CD14-positive monocyte (primary cell): ENCODE data around the gene MTSS2. TPM values are rescaled to one million over a fixed set of nuclear protein-coding genes. Genes with fewer than 3 reads are reported as not detected.

Source experiments
- DNase-seq, 3 donors: peaks; one replicate each; pipeline ENCODE4 v3.0.0-alpha.2; 2011 to 2022
- H2AFZ ChIP-seq: 2 replicates; pipeline ENCODE4 v1.6.0; 2012; ENCODE audit warnings: mild to moderate bottlenecking, low read depth, low read length, inconsistent platforms; ENCODE audit not compliant: insufficient read depth, poor library complexity, severe bottlenecking
- H3K27ac ChIP-seq, 2 donors: 1 replicate in 1 of 2; 2 replicates in 1 of 2; pipeline ENCODE4 v1.5.1; 2012 to 2013; ENCODE audit warnings: low read length in 2 of 2, control low read depth in 1 of 2, inconsistent platforms in 1 of 2, low read depth in 1 of 2, mild to moderate bottlenecking in 1 of 2
- H3K27me3 ChIP-seq, 2 donors: one replicate each; pipeline versions ENCODE4 v1.6.0 to v1.6.1; 2011 to 2013; ENCODE audit warnings: low read length in 2 of 2; ENCODE audit not compliant: control insufficient read depth in 2 of 2, insufficient read depth in 2 of 2
- H3K36me3 ChIP-seq, 2 donors: replicated peaks in 1 of 2; 1 replicate in 1 of 2; 2 replicates in 1 of 2; pipeline versions ENCODE4 v1.5.1 to v1.6.1; 2012 to 2013; ENCODE audit warnings: low read length in 2 of 2, control low read depth in 1 of 2, inconsistent platforms in 1 of 2, mild to moderate bottlenecking in 1 of 2; ENCODE audit not compliant: insufficient read depth in 2 of 2, control insufficient read depth in 1 of 2
- H3K4me1 ChIP-seq, 2 donors: 1 replicate in 1 of 2; 2 replicates in 1 of 2; pipeline versions ENCODE4 v1.5.1 to v1.6.1; 2012 to 2013; ENCODE audit warnings: low read length in 2 of 2, control low read depth in 1 of 2, inconsistent platforms in 1 of 2, mild to moderate bottlenecking in 1 of 2, moderate library complexity in 1 of 2; ENCODE audit not compliant: insufficient read depth in 2 of 2, control insufficient read depth in 1 of 2
- H3K4me2 ChIP-seq: replicated peaks from 2 replicates; pipeline ENCODE3; 2012; ENCODE audit warnings: low read length, moderate library complexity, mild to moderate bottlenecking; ENCODE audit not compliant: poor library complexity, severe bottlenecking; ENCODE audit errors: extremely low read depth
- H3K4me3 ChIP-seq, 3 experiments: fragments of 200-600 bp in 1 of 3; sonication (generic) in 1 of 3; replicated peaks in 1 of 3; 1 replicate in 2 of 3; 2 replicates in 1 of 3; pipeline ENCODE4 v1.5.1; 2011 to 2013; ENCODE audit warnings: low read length in 3 of 3, mild to moderate bottlenecking in 3 of 3, control low read depth in 2 of 3, low read depth in 2 of 3, inconsistent platforms in 1 of 3, moderate library complexity in 1 of 3
- H3K79me2 ChIP-seq: 2 replicates; pipeline ENCODE4 v1.6.0; 2012; ENCODE audit warnings: mild to moderate bottlenecking, control low read depth, inconsistent platforms, low read length, moderate library complexity; ENCODE audit not compliant: insufficient read depth
- H3K9ac ChIP-seq: 2 replicates; pipeline ENCODE4 v1.6.0; 2017; ENCODE audit warnings: low read length, mild to moderate bottlenecking; ENCODE audit not compliant: insufficient read depth, poor library complexity, severe bottlenecking
- H3K9me3 ChIP-seq, 2 donors: replicated peaks in 1 of 2; 1 replicate in 1 of 2; 2 replicates in 1 of 2; pipeline versions ENCODE4 v1.5.1 to v1.6.1; 2012 to 2013; ENCODE audit warnings: low read length in 2 of 2, control low read depth in 1 of 2; ENCODE audit not compliant: control insufficient read depth in 1 of 2, insufficient read depth in 1 of 2
- H4K20me1 ChIP-seq: 2 replicates; pipeline ENCODE4 v1.6.0; 2012; ENCODE audit warnings: mild to moderate bottlenecking, low read length, control low read depth, moderate library complexity; ENCODE audit not compliant: insufficient read depth
- H3K27ac Mint-ChIP-seq, 7 donors: one replicate each; pipeline ENCODE4 v1.8.0; 2020; ENCODE audit warnings: mild to moderate bottlenecking in 7 of 7, mixed read lengths in 7 of 7, moderate library complexity in 6 of 7, inconsistent platforms in 2 of 7
- H3K27me3 Mint-ChIP-seq, 3 donors: one replicate each; pipeline ENCODE4 v1.8.0; 2021 to 2022; ENCODE audit warnings: low read depth in 3 of 3, mild to moderate bottlenecking in 3 of 3, mixed read lengths in 3 of 3, moderate library complexity in 3 of 3, inconsistent platforms in 1 of 3
- H3K36me3 Mint-ChIP-seq, 2 donors: one replicate each; pipeline ENCODE4 v1.8.0; 2020; ENCODE audit warnings: mixed read lengths in 2 of 2, inconsistent platforms in 1 of 2, mild to moderate bottlenecking in 1 of 2
- H3K4me1 Mint-ChIP-seq: one replicate; pipeline ENCODE4 v1.8.0; 2020; ENCODE audit warnings: mild to moderate bottlenecking, mixed read lengths
- H3K4me3 Mint-ChIP-seq, 2 donors: one replicate each; pipeline ENCODE4 v1.8.0; 2020; ENCODE audit warnings: mild to moderate bottlenecking in 2 of 2, mixed read lengths in 2 of 2, moderate library complexity in 1 of 2
- H3K9me3 Mint-ChIP-seq, 7 donors: one replicate each; pipeline ENCODE4 v1.8.0; 2020 to 2022; ENCODE audit warnings: mixed read lengths in 7 of 7, mild to moderate bottlenecking in 6 of 7, moderate library complexity in 6 of 7, inconsistent platforms in 2 of 7
- WGBS: methylation state at CpG from one replicate; pipeline ENCODE4 v1.1.5; 2013; ENCODE audit warnings: missing lambda C conversion rate; ENCODE audit not compliant: insufficient coverage; 5-methylcytosine and 5-hydroxymethylcytosine counted together
- intact Hi-C, 2 donors: fragments of 100-400 bp; cut with micrococcal nuclease; formaldehyde crosslinking; loops; one replicate each; pipeline versions ENCODE4 v1.15.0 to v1.15.1; 2023
- polyA plus RNA-seq, 3 donors: library from polyadenylated mRNA; depleted of rRNA in 1 of 3; unstranded in 2 of 3; stranded (reverse) in 1 of 3; fragments of 300-500 nt in 2 of 3; fragments of >200 nt in 1 of 3; fragmentation: Illumina TruSeq in 2 of 3; gene quantifications; 1 replicate in 2 of 3; 2 replicates in 1 of 3; pipeline ENCODE4 v1.2.3, GENCODE V29; 2012 to 2021
- TF ChIP-seq, protein P1 (sequence below): fragments of 200-600 bp; IDR thresholded peaks from one replicate; pipeline ENCODE4 v1.8.0; 2022; ENCODE audit warnings: antibody characterized with exemption, mild to moderate bottlenecking

Gene MTSS2
- polyA plus RNA-seq, 3 donors = 1.5 TPM; not detected in 2

DNA sequence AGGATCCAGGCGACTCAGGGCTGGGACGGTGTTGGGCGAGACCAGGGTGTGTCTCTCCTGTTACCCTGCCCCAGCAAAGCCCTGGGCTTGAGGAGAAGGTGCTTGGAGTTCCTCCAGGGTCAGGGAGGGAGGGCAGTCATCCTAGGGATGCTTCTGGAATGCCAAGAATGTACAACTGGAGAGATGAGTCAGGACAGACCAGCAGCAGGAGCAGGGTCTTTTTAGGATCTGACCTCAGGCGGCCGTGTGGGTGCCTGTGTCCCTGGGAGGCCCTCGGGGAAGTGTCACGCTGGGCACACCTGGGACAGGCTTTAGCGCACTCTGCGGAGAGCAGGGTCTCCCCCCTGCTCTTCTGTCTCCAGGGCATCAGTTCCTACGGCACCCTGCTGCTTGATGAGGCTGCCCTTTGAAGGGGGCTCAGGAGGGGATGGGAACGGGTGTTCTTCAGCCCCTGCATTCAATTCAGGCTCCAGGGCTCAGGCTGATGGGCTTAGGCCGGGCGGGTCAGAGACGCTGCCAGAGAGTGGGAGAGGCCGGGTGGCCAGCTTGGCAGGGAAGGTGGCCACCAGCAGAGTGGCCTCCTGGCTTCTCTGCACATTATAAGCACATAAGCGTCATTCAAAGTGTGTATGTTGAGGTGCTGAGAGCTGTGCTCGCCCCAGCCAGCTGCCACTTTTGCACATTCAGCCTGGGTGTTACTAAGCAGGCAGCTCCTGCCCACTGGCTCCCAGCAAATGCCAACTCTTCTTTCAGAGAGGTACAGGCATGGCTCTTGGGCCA is 8.4 kb upstream of the MTSS2 start:
- Histone ChIP-seq H3K4me1 (peaks cover 15 to 18% of the 10 kb centered on the region in 2 donors), H3K36me3 (peaks cover 37 to 65% of the 10 kb centered on the region in 2 donors), H3K79me2 (no peaks in the 10 kb centered on the region), H3K4me3 (no peak overlapping the region), H3K9ac (no peak overlapping the region), H3K27ac (no peak overlapping the region), H2AFZ (no peak overlapping the region), H3K4me2 (no peak overlapping the region), H3K9me3 (no peaks in the 10 kb centered on the region), H4K20me1 (peaks cover 6% of the 10 kb centered on the region), H3K27me3 (no peaks in the 10 kb centered on the region)
- Mint-ChIP-seq H3K9me3 (peaks cover 0 to 1% (median 0%) of the 10 kb centered on the region in 7 donors), H3K27ac (no peak overlapping the region), H3K4me1 (peaks cover 15% of the 10 kb centered on the region), H3K27me3 (peaks cover 0 to 1% (median 0%) of the 10 kb centered on the region in 3 donors), H3K4me3 (no peak overlapping the region), H3K36me3 (peaks cover 26 to 63% of the 10 kb centered on the region in 2 donors)
- TF ChIP-seq, protein P1, sequence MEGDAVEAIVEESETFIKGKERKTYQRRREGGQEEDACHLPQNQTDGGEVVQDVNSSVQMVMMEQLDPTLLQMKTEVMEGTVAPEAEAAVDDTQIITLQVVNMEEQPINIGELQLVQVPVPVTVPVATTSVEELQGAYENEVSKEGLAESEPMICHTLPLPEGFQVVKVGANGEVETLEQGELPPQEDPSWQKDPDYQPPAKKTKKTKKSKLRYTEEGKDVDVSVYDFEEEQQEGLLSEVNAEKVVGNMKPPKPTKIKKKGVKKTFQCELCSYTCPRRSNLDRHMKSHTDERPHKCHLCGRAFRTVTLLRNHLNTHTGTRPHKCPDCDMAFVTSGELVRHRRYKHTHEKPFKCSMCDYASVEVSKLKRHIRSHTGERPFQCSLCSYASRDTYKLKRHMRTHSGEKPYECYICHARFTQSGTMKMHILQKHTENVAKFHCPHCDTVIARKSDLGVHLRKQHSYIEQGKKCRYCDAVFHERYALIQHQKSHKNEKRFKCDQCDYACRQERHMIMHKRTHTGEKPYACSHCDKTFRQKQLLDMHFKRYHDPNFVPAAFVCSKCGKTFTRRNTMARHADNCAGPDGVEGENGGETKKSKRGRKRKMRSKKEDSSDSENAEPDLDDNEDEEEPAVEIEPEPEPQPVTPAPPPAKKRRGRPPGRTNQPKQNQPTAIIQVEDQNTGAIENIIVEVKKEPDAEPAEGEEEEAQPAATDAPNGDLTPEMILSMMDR = no peak
- 96% methylated on average over 12 of the region's 17 CpGs for WGBS
- intact Hi-C loops = no loop called here
- no peak for DNase-seq

DNA sequence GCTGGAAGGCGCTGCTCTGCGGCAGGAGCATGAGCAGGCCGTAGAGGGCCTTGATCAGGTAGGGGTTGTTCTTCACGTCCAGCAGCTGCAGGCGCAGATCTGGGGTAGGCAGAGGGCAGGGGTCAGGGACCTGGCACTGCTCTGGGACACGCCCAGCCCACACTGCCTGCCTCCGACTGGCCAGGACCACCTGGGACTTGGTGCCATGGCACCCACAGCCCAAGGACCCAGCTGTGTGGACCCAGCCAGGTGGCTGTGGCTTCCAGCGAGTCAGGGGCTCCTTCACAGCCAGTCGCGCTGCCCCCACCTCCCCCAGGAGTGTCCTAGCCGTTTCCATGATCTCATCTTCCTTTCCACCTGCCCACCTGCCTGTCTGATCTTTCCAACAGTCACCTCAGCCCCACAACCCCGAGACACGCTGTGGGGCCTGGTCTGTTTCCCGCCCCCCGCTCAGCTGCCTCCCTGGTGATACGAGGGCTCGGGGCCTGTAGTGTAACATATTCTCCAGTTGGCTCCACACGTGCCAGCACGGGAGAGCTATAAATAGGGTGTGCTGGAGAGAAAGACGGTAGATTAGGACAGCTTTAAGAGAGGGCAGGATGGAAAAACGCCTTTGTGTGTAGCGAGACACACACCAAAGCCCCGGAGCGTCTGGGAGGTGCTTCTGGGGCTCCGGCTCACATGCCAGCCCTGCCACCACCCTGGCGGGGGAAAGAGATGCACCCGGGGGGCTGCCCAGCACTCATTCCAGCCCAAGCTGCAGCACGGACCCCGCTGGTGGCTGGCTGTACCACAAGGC is 7.2 kb upstream of the MTSS2 start:
- Mint-ChIP-seq H3K4me3 (no peak overlapping the region), H3K27me3 (peaks cover 0 to 1% (median 0%) of the 10 kb centered on the region in 3 donors), H3K4me1 (peaks cover 13% of the 10 kb centered on the region), H3K27ac (peak overlapping the region in 1 of 7 donors; percentile 72), H3K36me3 (peaks cover 22 to 61% of the 10 kb centered on the region in 2 donors), H3K9me3 (peaks cover 0 to 1% (median 0%) of the 10 kb centered on the region in 7 donors)
- no peak for DNase-seq
- Histone ChIP-seq H3K36me3 (peaks cover 25 to 54% of the 10 kb centered on the region in 2 donors), H3K79me2 (no peaks in the 10 kb centered on the region), H3K4me1 (peaks cover 12 to 13% of the 10 kb centered on the region in 2 donors), H3K4me2 (no peak overlapping the region), H3K4me3 (no peak overlapping the region), H3K9me3 (no peaks in the 10 kb centered on the region), H4K20me1 (peaks cover 2% of the 10 kb centered on the region), H3K9ac (no peak overlapping the region), H2AFZ (no peak overlapping the region), H3K27me3 (no peaks in the 10 kb centered on the region), H3K27ac (no peak overlapping the region)
- TF ChIP-seq, protein P1 = no peak
- intact Hi-C loops = no loop called here
- WGBS = 95% methylated on average over 29 of the region's 29 CpGs
